KOPT-K1 (cell line): ENCODE results near the gene BOD1L1.
A peak's percentile ranks its signal among the peaks of the same experiment; 100 is the strongest.

Experiments
- H3K27ac ChIP-seq: fragments of 200-600 bp; sonication (generic); 2 replicates; pipeline ENCODE4 v1.5.1; 2016; ENCODE audit warnings: antibody characterized with exemption, mild to moderate bottlenecking, low read depth, low read length; ENCODE audit not compliant: poor library complexity, severe bottlenecking
- H3K36me3 ChIP-seq: fragments of 200-600 bp; sonication (generic); 2 replicates; pipeline ENCODE4 v1.5.1; 2017; ENCODE audit warnings: antibody characterized with exemption, mild to moderate bottlenecking, low read length, moderate library complexity; ENCODE audit not compliant: insufficient read depth
- H3K9me3 ChIP-seq: fragments of 200-600 bp; sonication (generic); 2 replicates; pipeline ENCODE4 v1.5.1; 2017; ENCODE audit warnings: antibody characterized with exemption, low read length, mild to moderate bottlenecking; ENCODE audit not compliant: insufficient read depth, poor library complexity, severe bottlenecking

Gene BOD1L1

GRCh38 chr4:13640149-13640940 is 12.8 kb upstream of the BOD1L1 start:
- Histone ChIP-seq H3K9me3 (no peaks in the 10 kb centered on the region), H3K27ac (no peak overlapping the region), H3K36me3 (no peaks in the 10 kb centered on the region)

GRCh38 chr4:13635286-13635799 is 7.8 kb upstream of the BOD1L1 start:
- H3K9me3 ChIP-seq: no peaks in the 10 kb centered on the region
- H3K36me3 ChIP-seq: no peaks in the 10 kb centered on the region
- no peak overlapping the region for H3K27ac ChIP-seq

- Histone ChIP-seq H3K27ac (no peak overlapping the region), H3K36me3 (no peaks in the 10 kb centered on the region), H3K9me3 (no peaks in the 10 kb centered on the region)
Observed at GRCh38 chr4:13633671-13634070, 6.1 kb upstream of the BOD1L1 start.

- Histone ChIP-seq H3K36me3 (peaks cover 7% of the 10 kb centered on the region; the same call in 1 of the 2 replicates), H3K9me3 (no peaks in the 10 kb centered on the region), H3K27ac (peak overlapping the region; percentile 74)
Observed at GRCh38 chr4:13627178-13627605, 333 bp downstream of the BOD1L1 start.

- Histone ChIP-seq H3K27ac (peak overlapping the region; percentile 74), H3K9me3 (no peaks in the 10 kb centered on the region), H3K36me3 (peaks cover 7% of the 10 kb centered on the region; the same call in 1 of the 2 replicates)
Observed at GRCh38 chr4:13626492-13627177, 890 bp downstream of the BOD1L1 start.

- Histone ChIP-seq H3K9me3 (no peaks in the 10 kb centered on the region), H3K27ac (no peak overlapping the region), H3K36me3 (peaks cover 56% of the 10 kb centered on the region)
Observed at GRCh38 chr4:13618212-13618806, 9.2 kb downstream of the BOD1L1 start.

- Histone ChIP-seq H3K27ac (no peak overlapping the region), H3K36me3 (peaks cover 56% of the 10 kb centered on the region), H3K9me3 (no peaks in the 10 kb centered on the region)
Observed at GRCh38 chr4:13617801-13618200, 9.7 kb downstream of the BOD1L1 start.

GRCh38 chr4:13616597-13616996 is 10.9 kb downstream of the BOD1L1 start:
- Histone ChIP-seq H3K27ac (no peak overlapping the region), H3K9me3 (no peaks in the 10 kb centered on the region), H3K36me3 (peaks cover 67% of the 10 kb centered on the region)

- Histone ChIP-seq H3K9me3 (no peaks in the 10 kb centered on the region), H3K36me3 (peaks cover 81% of the 10 kb centered on the region), H3K27ac (no peak overlapping the region)
Observed at GRCh38 chr4:13615161-13615560, 12.4 kb downstream of the BOD1L1 start.

GRCh38 chr4:13612569-13612968 is 15.0 kb downstream of the BOD1L1 start:
- Histone ChIP-seq H3K27ac (no peak overlapping the region), H3K36me3 (peaks cover 89% of the 10 kb centered on the region), H3K9me3 (no peaks in the 10 kb centered on the region)

- Histone ChIP-seq H3K9me3 (no peaks in the 10 kb centered on the region), H3K36me3 (peaks cover 94% of the 10 kb centered on the region), H3K27ac (no peak overlapping the region)
Observed at GRCh38 chr4:13611283-13611842, 16.2 kb downstream of the BOD1L1 start.

GRCh38 chr4:13605330-13605729 is 22.2 kb downstream of the BOD1L1 start:
- Histone ChIP-seq H3K36me3 (peaks cover 99% of the 10 kb centered on the region), H3K9me3 (no peaks in the 10 kb centered on the region)

GRCh38 chr4:13601848-13602247 is 25.7 kb downstream of the BOD1L1 start:
- H3K36me3 ChIP-seq: peaks cover 100% of the 10 kb centered on the region
- no peak overlapping the region for H3K27ac ChIP-seq
- H3K9me3 ChIP-seq: no peaks in the 10 kb centered on the region

More at GRCh38 chr4:13605330-13605729, 22.2 kb downstream of the BOD1L1 start:
- H3K27ac ChIP-seq: no peak overlapping the region

- Histone ChIP-seq H3K27ac (no peak overlapping the region), H3K36me3 (peaks cover 100% of the 10 kb centered on the region), H3K9me3 (no peaks in the 10 kb centered on the region)
Observed at GRCh38 chr4:13601048-13601447, 26.5 kb downstream of the BOD1L1 start.

GRCh38 chr4:13599159-13599558 is 28.4 kb downstream of the BOD1L1 start:
- Histone ChIP-seq H3K36me3 (peaks cover 99% of the 10 kb centered on the region), H3K9me3 (no peaks in the 10 kb centered on the region), H3K27ac (no peak overlapping the region)
